Trophoblast cell (in vitro differentiated cells and primary cell): ENCODE measurements around the gene SPPL3.
A peak's percentile ranks its signal among the peaks of the same experiment; 100 is the strongest.

Source experiments
- DNase-seq, 2 donors: peaks; one replicate each; pipeline ENCODE4 v3.0.0-alpha.2; 2016
- H2AFZ ChIP-seq: 2 replicates; pipeline ENCODE4 v1.6.1; 2013; ENCODE audit warnings: low read length, moderate library complexity, mild to moderate bottlenecking; ENCODE audit not compliant: insufficient read depth, poor library complexity
- H2AK5ac ChIP-seq: 2 replicates; pipeline ENCODE4 v1.6.1; 2013; ENCODE audit warnings: mild to moderate bottlenecking, low read length
- H2BK120ac ChIP-seq: 2 replicates; pipeline ENCODE4 v1.6.1; 2013; ENCODE audit warnings: low read length, mild to moderate bottlenecking, moderate library complexity; ENCODE audit not compliant: insufficient read depth, poor library complexity
- H2BK12ac ChIP-seq: 2 replicates; pipeline ENCODE4 v1.6.1; 2013; ENCODE audit warnings: mild to moderate bottlenecking, low read length, moderate library complexity
- H2BK5ac ChIP-seq: 2 replicates; pipeline ENCODE4 v1.6.1; 2013; ENCODE audit warnings: low read length, low read depth, moderate library complexity, mild to moderate bottlenecking; ENCODE audit not compliant: poor library complexity
- H3K14ac ChIP-seq: 2 replicates; pipeline ENCODE4 v1.6.1; 2013; ENCODE audit warnings: mild to moderate bottlenecking, low read length
- H3K18ac ChIP-seq: 2 replicates; pipeline ENCODE4 v1.6.1; 2013; ENCODE audit warnings: mild to moderate bottlenecking, low read length
- H3K23ac ChIP-seq: 2 replicates; pipeline ENCODE4 v1.6.1; 2013; ENCODE audit warnings: low read length
- H3K27ac ChIP-seq: 2 replicates; pipeline ENCODE4 v1.5.1; 2013; ENCODE audit warnings: low read depth, mild to moderate bottlenecking, inconsistent platforms, low read length, moderate library complexity
- H3K27me3 ChIP-seq: 2 replicates; pipeline ENCODE4 v1.6.1; 2013; ENCODE audit warnings: inconsistent platforms, mild to moderate bottlenecking, low read length, moderate library complexity; ENCODE audit not compliant: insufficient read depth
- H3K36me3 ChIP-seq, 2 experiments: 1 replicate in 1 of 2; 2 replicates in 1 of 2; pipeline ENCODE4 v1.6.1; 2013; ENCODE audit warnings: low read length in 2 of 2, mild to moderate bottlenecking in 2 of 2, moderate library complexity in 1 of 2; ENCODE audit not compliant: insufficient read depth in 2 of 2, control insufficient read depth in 1 of 2
- H3K4ac ChIP-seq: 2 replicates; pipeline ENCODE4 v1.6.1; 2013; ENCODE audit warnings: low read depth, mild to moderate bottlenecking, low read length, moderate library complexity
- H3K4me1 ChIP-seq, 2 experiments: 1 replicate in 1 of 2; 2 replicates in 1 of 2; pipeline ENCODE4 v1.6.1; 2013; ENCODE audit warnings: low read length in 2 of 2, mild to moderate bottlenecking in 2 of 2, moderate library complexity in 1 of 2; ENCODE audit not compliant: insufficient read depth in 2 of 2, control insufficient read depth in 1 of 2
- H3K4me2 ChIP-seq: 2 replicates; pipeline ENCODE4 v1.6.1; 2013; ENCODE audit warnings: inconsistent platforms, mild to moderate bottlenecking, low read length, moderate library complexity
- H3K4me3 ChIP-seq: 2 replicates; pipeline ENCODE4 v1.5.1; 2013; ENCODE audit warnings: mild to moderate bottlenecking, low read depth, low read length, inconsistent platforms
- H3K79me1 ChIP-seq: one replicate; pipeline ENCODE4 v1.6.1; 2013; ENCODE audit warnings: low read length
- H3K79me2 ChIP-seq: 2 replicates; pipeline ENCODE4 v1.6.1; 2013; ENCODE audit warnings: low read length, mild to moderate bottlenecking; ENCODE audit not compliant: control insufficient read depth, insufficient read depth, poor library complexity
- H3K9ac ChIP-seq: 2 replicates; pipeline ENCODE4 v1.6.1; 2013; ENCODE audit warnings: mild to moderate bottlenecking, low read length
- H3K9me3 ChIP-seq: 2 replicates; pipeline ENCODE4 v1.6.1; 2013; ENCODE audit warnings: low read depth, mild to moderate bottlenecking, control low read depth, inconsistent platforms, low read length; ENCODE audit not compliant: insufficient read depth
- H4K12ac ChIP-seq: 2 replicates; pipeline ENCODE4 v1.6.1; 2013; ENCODE audit warnings: low read depth, mild to moderate bottlenecking, low read length, moderate library complexity
- H4K8ac ChIP-seq: 2 replicates; pipeline ENCODE4 v1.6.1; 2013; ENCODE audit warnings: low read depth, mild to moderate bottlenecking, low read length, moderate library complexity
- H4K91ac ChIP-seq: one replicate; pipeline ENCODE4 v1.6.1; 2013; ENCODE audit warnings: low read depth, mild to moderate bottlenecking, low read length, moderate library complexity
- WGBS: extraction: QIAGEN DNeasy Blood & Tissue Kit; methylation state at CpG from one replicate; pipeline ENCODE4 v1.1.7; 2013; ENCODE audit warnings: missing lambda C conversion rate; ENCODE audit not compliant: insufficient read length, insufficient coverage; ENCODE audit errors: extremely low coverage; 5-methylcytosine and 5-hydroxymethylcytosine counted together

SPPL3 gene

DNA sequence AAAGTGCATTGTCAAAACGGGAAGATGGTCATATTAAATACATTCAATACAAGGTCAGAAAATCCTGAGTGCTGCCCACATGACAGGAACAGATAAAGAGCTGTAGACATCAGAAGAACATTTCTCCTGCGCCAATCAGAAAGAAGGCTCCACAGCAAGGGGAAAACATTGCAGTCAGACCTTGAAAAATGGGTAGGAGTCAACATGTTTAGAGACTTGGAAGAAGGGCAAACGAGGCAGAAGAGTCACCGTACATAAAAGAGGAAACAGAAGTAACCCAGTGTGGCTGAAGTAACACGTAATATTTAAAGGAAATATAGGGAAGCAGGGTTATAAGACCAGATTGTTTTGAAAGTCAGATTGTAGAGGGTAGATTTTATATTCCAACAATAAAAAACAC is 11.9 kb downstream of the SPPL3 start:
- no peak overlapping the region for H3K27ac ChIP-seq
- no CpG with 5 or more reads among the region's 5 CpGs for WGBS

GRCh38 chr12:120890963-120891362 is 13.2 kb downstream of the SPPL3 start:
- DNase-seq: peak in 1 of 2 donors; percentile 50
- H3K14ac ChIP-seq: no peak overlapping the region
- H2BK12ac ChIP-seq: no peak overlapping the region
- H4K8ac ChIP-seq: no peak overlapping the region
- H3K18ac ChIP-seq: no peak overlapping the region
- H3K27me3 ChIP-seq: no peaks in the 10 kb centered on the region
- H3K4ac ChIP-seq: no peak overlapping the region
- H3K27ac ChIP-seq: peak overlapping the region; percentile 20
- H3K9me3 ChIP-seq: no peaks in the 10 kb centered on the region
- no peak overlapping the region for H4K91ac ChIP-seq
- H2AK5ac ChIP-seq: no peak overlapping the region
- H3K4me1 ChIP-seq: peaks cover 2 to 5% of the 10 kb centered on the region in 2 experiments
- H2BK5ac ChIP-seq: no peak overlapping the region
- H2BK120ac ChIP-seq: no peak overlapping the region
- H3K23ac ChIP-seq: no peak overlapping the region
- peaks cover 2% of the 10 kb centered on the region for H3K79me2 ChIP-seq
- H3K79me1 ChIP-seq: no peaks in the 10 kb centered on the region
- H2AFZ ChIP-seq: no peak overlapping the region
- no CpG with 5 or more reads among the region's 2 CpGs for WGBS
- H4K12ac ChIP-seq: no peak overlapping the region
- H3K9ac ChIP-seq: no peak overlapping the region
- H3K4me3 ChIP-seq: no peak overlapping the region
- no peak overlapping the region for H3K4me2 ChIP-seq
- H3K36me3 ChIP-seq: peaks cover 0 to 4% of the 10 kb centered on the region in 2 experiments

More for the DNA sequence above, 11.9 kb downstream of the SPPL3 start:
- H3K14ac ChIP-seq: no peak overlapping the region
- no peak overlapping the region for H2BK5ac ChIP-seq
- H3K4me3 ChIP-seq: no peak overlapping the region
- no peak overlapping the region for H2BK120ac ChIP-seq
- H3K36me3 ChIP-seq: peaks cover 0 to 4% of the 10 kb centered on the region in 2 experiments
- H3K9me3 ChIP-seq: no peaks in the 10 kb centered on the region
- H2BK12ac ChIP-seq: no peak overlapping the region
- peaks cover 2 to 5% of the 10 kb centered on the region in 2 experiments for H3K4me1 ChIP-seq
- no peak overlapping the region for H4K12ac ChIP-seq
- no peak overlapping the region for H3K23ac ChIP-seq
- no peak overlapping the region for H4K8ac ChIP-seq
- H3K18ac ChIP-seq: no peak overlapping the region
- H3K4ac ChIP-seq: no peak overlapping the region
- H3K27me3 ChIP-seq: no peaks in the 10 kb centered on the region
- H3K79me2 ChIP-seq: peaks cover 2% of the 10 kb centered on the region
- no peak overlapping the region for H3K4me2 ChIP-seq
- no peak overlapping the region for H4K91ac ChIP-seq
- DNase-seq: no peak
- no peaks in the 10 kb centered on the region for H3K79me1 ChIP-seq
- H3K9ac ChIP-seq: no peak overlapping the region
- H2AFZ ChIP-seq: no peak overlapping the region
- no peak overlapping the region for H2AK5ac ChIP-seq

GRCh38 chr12:120887253-120888043 is 16.7 kb downstream of the SPPL3 start:
- peaks cover 0 to 1% of the 10 kb centered on the region in 2 experiments for H3K36me3 ChIP-seq
- no peak overlapping the region for H3K18ac ChIP-seq
- no peak overlapping the region for H3K9ac ChIP-seq
- DNase-seq: no peak
- no peak overlapping the region for H3K4me2 ChIP-seq
- H2BK5ac ChIP-seq: no peak overlapping the region
- H4K8ac ChIP-seq: no peak overlapping the region
- H2AFZ ChIP-seq: no peak overlapping the region
- H4K12ac ChIP-seq: no peak overlapping the region
- no peak overlapping the region for H2BK120ac ChIP-seq
- H3K79me1 ChIP-seq: no peaks in the 10 kb centered on the region
- H2AK5ac ChIP-seq: no peak overlapping the region
- H3K23ac ChIP-seq: no peak overlapping the region
- no peak overlapping the region for H3K27ac ChIP-seq
- H3K27me3 ChIP-seq: no peaks in the 10 kb centered on the region
- no CpG with 5 or more reads among the region's 5 CpGs for WGBS
- H2BK12ac ChIP-seq: no peak overlapping the region
- H3K4me1 ChIP-seq: peaks cover 0 to 5% of the 10 kb centered on the region in 2 experiments
- no peaks in the 10 kb centered on the region for H3K79me2 ChIP-seq
- no peak overlapping the region for H3K4me3 ChIP-seq
- H4K91ac ChIP-seq: no peak overlapping the region
- H3K14ac ChIP-seq: no peak overlapping the region
- no peaks in the 10 kb centered on the region for H3K9me3 ChIP-seq
- no peak overlapping the region for H3K4ac ChIP-seq

GRCh38 chr12:120886199-120887018 is 17.7 kb downstream of the SPPL3 start:
- no peaks in the 10 kb centered on the region for H3K9me3 ChIP-seq
- no peak overlapping the region for H3K27ac ChIP-seq
- H3K79me2 ChIP-seq: no peaks in the 10 kb centered on the region
- no peak overlapping the region for H2AFZ ChIP-seq
- H3K36me3 ChIP-seq: peaks cover 0 to 1% of the 10 kb centered on the region in 2 experiments
- no peaks in the 10 kb centered on the region for H3K27me3 ChIP-seq
- no peak overlapping the region for H2BK5ac ChIP-seq
- peak overlapping the region; percentile 52 for H3K4ac ChIP-seq
- H3K18ac ChIP-seq: no peak overlapping the region
- WGBS: no CpG with 5 or more reads among the region's 4 CpGs
- no peak overlapping the region for H3K14ac ChIP-seq
- no peak overlapping the region for H4K8ac ChIP-seq
- H3K4me1 ChIP-seq: peaks cover 0 to 5% of the 10 kb centered on the region in 2 experiments
- DNase-seq: no peak
- no peak overlapping the region for H2BK120ac ChIP-seq
- H3K23ac ChIP-seq: no peak overlapping the region
- no peaks in the 10 kb centered on the region for H3K79me1 ChIP-seq
- H4K91ac ChIP-seq: no peak overlapping the region
- no peak overlapping the region for H3K4me2 ChIP-seq
- no peak overlapping the region for H2AK5ac ChIP-seq
- no peak overlapping the region for H2BK12ac ChIP-seq
- H3K9ac ChIP-seq: no peak overlapping the region
- H3K4me3 ChIP-seq: no peak overlapping the region
- H4K12ac ChIP-seq: no peak overlapping the region
